Left colon (tissue), 2 donors: ENCODE data around the gene MAGEA2. TPM values are rescaled to one million over a fixed set of nuclear protein-coding genes. Genes with fewer than 3 reads are reported as not detected.
"Not testable (repeated sequence)": the region's sequence is repeated elsewhere in the genome, so short reads cannot be mapped to it uniquely, and the experiment has no call there.

Source experiments
- ATAC-seq: fragments of 200-7000 bp; cut with Tn5 transposase; one replicate; pipeline ENCODE4 v1.9.1; 2020; ENCODE audit warnings: mild to moderate bottlenecking, moderate library complexity
- DNase-seq, 2 donors: peaks; one replicate each; pipeline ENCODE4 v3.0.0-alpha.2; 2020
- intact Hi-C, 2 donors: fragments of 100-400 bp; cut with DNase I in 1 of 2; cut with micrococcal nuclease in 1 of 2; formaldehyde crosslinking; loops; one replicate each; pipeline versions ENCODE4 v1.11.2 to v1.14.0; 2022; cut with DNase I, micrococcal nuclease
- long read RNA-seq: library from polyadenylated mRNA; unstranded; transcript quantifications from one replicate; pipeline ENCODE4 v2.0.0, GENCODE V29; 2021
- total RNA-seq, 2 donors: library from RNA; stranded (reverse); fragmentation: NEBNext Ultra II Directional; extraction: Animal tissue kit (Norgen Biotek cat#: 25700); gene quantifications; one replicate each; pipeline ENCODE4 v1.2.1, GENCODE V29; 2021
- donor health status: DM: no; HTN: no; CAD: no.
- donor health status: DM: yes; HTN: yes; CAD: no.

MAGEA2 gene, protein sequence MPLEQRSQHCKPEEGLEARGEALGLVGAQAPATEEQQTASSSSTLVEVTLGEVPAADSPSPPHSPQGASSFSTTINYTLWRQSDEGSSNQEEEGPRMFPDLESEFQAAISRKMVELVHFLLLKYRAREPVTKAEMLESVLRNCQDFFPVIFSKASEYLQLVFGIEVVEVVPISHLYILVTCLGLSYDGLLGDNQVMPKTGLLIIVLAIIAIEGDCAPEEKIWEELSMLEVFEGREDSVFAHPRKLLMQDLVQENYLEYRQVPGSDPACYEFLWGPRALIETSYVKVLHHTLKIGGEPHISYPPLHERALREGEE
- not detected for total RNA-seq
- long read RNA-seq = 0 reads

GRCh38 chrX:152753686-152754650 is at the start of gene MAGEA2:
Gene MAGEA2, minus strand, starts transcription at chrX:152753842. Its CDS starts 2,479 bp downstream, at chrX:152751363.
- intact Hi-C loops, ATAC-seq, DNase-seq: not testable (repeated sequence)

GRCh38 chrX:152798945-152799344 is 45.3 kb upstream of the MAGEA2 start:
- no peak for ATAC-seq
- intact Hi-C loops = no loop called here
- no peak for DNase-seq

- DNase-seq, intact Hi-C loops: not testable (repeated sequence)
- ATAC-seq = peak; percentile 48
These were observed 33.4 kb upstream of the MAGEA2 start for GRCh38 chrX:152787062-152787461.

- ATAC-seq, intact Hi-C loops, DNase-seq: not testable (repeated sequence)
These were observed 16.1 kb upstream of the MAGEA2 start, which contains the start of gene MAGEA6 for GRCh38 chrX:152769549-152770289. Gene MAGEA6, minus strand, starts transcription at chrX:152769689. Its CDS starts 2,039 bp downstream, at chrX:152767650.

- intact Hi-C loops = not testable (repeated sequence)
These were observed 12.9 kb upstream of the MAGEA2 start for GRCh38 chrX:152766562-152766961.

GRCh38 chrX:152761582-152761981 is 7.9 kb upstream of the MAGEA2 start:
- DNase-seq, ATAC-seq, intact Hi-C loops: not testable (repeated sequence)

More at GRCh38 chrX:152766562-152766961, 12.9 kb upstream of the MAGEA2 start:
- DNase-seq, ATAC-seq: not testable (repeated sequence)

- intact Hi-C loops, ATAC-seq, DNase-seq: not testable (repeated sequence)
These were observed 5.9 kb upstream of the MAGEA2 start for GRCh38 chrX:152759544-152759943.

- intact Hi-C loops, DNase-seq, ATAC-seq: not testable (repeated sequence)
These were observed 5.3 kb upstream of the MAGEA2 start, which contains the start of gene CSAG3 for GRCh38 chrX:152758918-152759317. Gene CSAG3, plus strand, starts transcription at chrX:152759218.

DNA sequence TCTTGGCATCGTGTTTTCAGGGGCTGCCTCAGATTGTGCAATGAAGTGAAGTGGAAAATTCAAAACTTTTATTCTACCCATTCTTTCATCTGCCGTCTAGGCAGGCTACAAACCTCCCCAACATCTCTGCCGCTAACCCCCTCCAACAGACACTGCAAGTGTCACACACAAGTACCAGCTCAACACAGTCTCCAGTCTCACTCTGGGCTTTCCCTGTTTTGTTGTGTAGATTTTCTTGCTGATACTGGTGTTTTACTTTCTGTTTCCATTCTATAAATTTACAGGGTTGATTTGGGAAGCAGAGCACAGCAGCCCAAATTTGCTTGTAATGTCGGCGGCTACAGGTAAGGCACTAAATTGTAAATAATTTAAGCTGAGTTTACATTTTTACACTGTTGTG is 1.2 kb upstream of the MAGEA2 start:
- intact Hi-C loops, DNase-seq, ATAC-seq: not testable (repeated sequence)

- no peak for DNase-seq
- intact Hi-C loops = no loop called here
- ATAC-seq = no peak
These were observed 15.1 kb downstream of the MAGEA2 start for GRCh38 chrX:152738560-152738959.

- ATAC-seq, intact Hi-C loops, DNase-seq: not testable (repeated sequence)
These were observed 17.1 kb downstream of the MAGEA2 start for GRCh38 chrX:152736528-152736927.

DNA sequence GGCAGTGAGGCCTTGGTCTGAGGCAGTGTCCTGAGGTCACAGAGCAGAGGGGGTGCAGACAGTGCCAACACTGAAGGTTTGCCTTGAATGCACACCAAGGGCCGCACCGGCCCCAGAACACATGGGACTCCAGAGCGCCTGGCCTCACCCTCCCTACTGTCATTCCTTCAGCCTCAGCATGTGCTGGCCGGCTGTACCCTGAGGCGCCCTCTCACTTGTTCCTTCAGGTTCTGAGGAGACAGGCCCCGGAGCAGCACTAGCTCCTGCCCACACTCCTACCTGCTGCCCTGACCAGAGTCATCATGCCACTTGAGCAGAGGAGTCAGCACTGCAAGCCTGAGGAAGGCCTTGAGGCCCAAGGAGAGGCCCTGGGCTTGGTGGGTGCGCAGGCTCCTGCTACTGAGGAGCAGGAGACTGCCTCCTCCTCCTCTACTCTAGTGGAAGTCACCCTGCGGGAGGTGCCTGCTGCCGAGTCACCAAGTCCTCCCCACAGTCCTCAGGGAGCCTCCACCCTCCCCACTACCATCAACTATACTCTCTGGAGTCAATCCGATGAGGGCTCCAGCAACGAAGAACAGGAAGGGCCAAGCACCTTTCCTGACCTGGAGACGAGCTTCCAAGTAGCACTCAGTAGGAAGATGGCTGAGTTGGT is 17.7 kb downstream of the MAGEA2 start:
- intact Hi-C loops = no loop called here
- ATAC-seq = no peak
- DNase-seq = no peak

GRCh38 chrX:152735101-152735500 is 18.5 kb downstream of the MAGEA2 start:
- no peak for ATAC-seq
- DNase-seq = no peak
- intact Hi-C loops = no loop called here

- DNase-seq, ATAC-seq, intact Hi-C loops: not testable (repeated sequence)
These were observed 19.3 kb downstream of the MAGEA2 start for GRCh38 chrX:152734143-152734858.

- DNase-seq = no peak
- intact Hi-C loops = no loop called here
- no peak for ATAC-seq
These were observed 20.2 kb downstream of the MAGEA2 start, which contains the start of the genes CSAG1 and MAGEA12 for GRCh38 chrX:152733261-152733975. Gene CSAG1, minus strand, starts transcription at chrX:152733721. Its CDS starts 1,261 bp downstream, at chrX:152732460. Gene MAGEA12, plus strand, starts transcription at chrX:152733757. Its CDS starts 2,405 bp downstream, at chrX:152736162.

DNA sequence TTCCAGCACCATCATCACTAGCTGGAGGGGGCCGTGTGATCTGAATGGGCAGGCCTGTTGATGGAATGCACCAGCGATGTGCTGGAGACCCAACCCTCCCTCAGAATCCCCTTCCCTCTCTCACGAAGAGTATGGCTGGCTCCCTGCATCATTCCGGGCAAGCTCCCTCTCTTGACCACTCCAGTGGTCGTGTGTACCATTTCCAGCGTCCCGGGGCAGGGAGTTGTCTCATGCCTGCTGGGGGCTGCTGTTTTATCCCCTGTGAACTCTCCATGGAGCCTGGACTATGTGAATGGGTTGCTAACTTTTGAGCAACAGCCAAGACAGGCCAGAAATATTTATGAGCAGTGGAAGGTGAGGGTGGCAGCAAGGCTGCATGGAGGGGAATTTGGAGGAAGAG is 28.2 kb downstream of the MAGEA2 start:
- intact Hi-C loops = no loop called here
- ATAC-seq (no peak), DNase-seq (no peak)
